HG02981 (cell line): ENCODE results near the gene CD44.

ENCODE experiments used
- ATAC-seq: cut with Tn5 transposase; IDR thresholded peaks from one replicate; pipeline ENCODE4 v1.9.1; 2021; ENCODE audit warnings: mild to moderate bottlenecking, moderate library complexity; ENCODE audit not compliant: unreplicated experiment

CD44 gene

GRCh38 chr11:35111161-35112055 lies 27.6 kb upstream of the CD44 start:
- no peak for ATAC-seq

GRCh38 chr11:35112056-35112845 lies 26.7 kb upstream of the CD44 start:
- ATAC-seq, result no peak

- ATAC-seq, result no peak
Observed at GRCh38 chr11:35112846-35113105, 26.2 kb upstream of the CD44 start.

GRCh38 chr11:35114906-35115687 lies 23.9 kb upstream of the CD44 start:
- ATAC-seq, result peak; percentile 45

- no peak for ATAC-seq
Observed at GRCh38 chr11:35115688-35116030, 23.3 kb upstream of the CD44 start.

GRCh38 chr11:35116245-35116644 lies 22.7 kb upstream of the CD44 start:
- ATAC-seq, result no peak

GRCh38 chr11:35116762-35117640 lies 22.0 kb upstream of the CD44 start:
- ATAC-seq, result no peak

GRCh38 chr11:35118906-35119305 lies 20.1 kb upstream of the CD44 start:
- ATAC-seq, result peak; percentile 74

GRCh38 chr11:35121326-35121865 lies 17.6 kb upstream of the CD44 start:
- ATAC-seq, result no peak

GRCh38 chr11:35122308-35122707 lies 16.7 kb upstream of the CD44 start:
- ATAC-seq, result no peak

- ATAC-seq, result peak; percentile 59
Observed at GRCh38 chr11:35126000-35126878, 12.7 kb upstream of the CD44 start.

GRCh38 chr11:35126879-35127581 lies 11.9 kb upstream of the CD44 start:
- no peak for ATAC-seq

- ATAC-seq, result no peak
Observed at GRCh38 chr11:35127619-35128018, 11.4 kb upstream of the CD44 start.

- no peak for ATAC-seq
Observed at GRCh38 chr11:35131094-35131493, 7.9 kb upstream of the CD44 start.

GRCh38 chr11:35131886-35132285 lies 7.1 kb upstream of the CD44 start:
- no peak for ATAC-seq

GRCh38 chr11:35133656-35134055 lies 5.3 kb upstream of the CD44 start:
- ATAC-seq, result no peak

- ATAC-seq, result no peak
Observed at GRCh38 chr11:35134403-35135148, 4.4 kb upstream of the CD44 start.

- no peak for ATAC-seq
Observed at GRCh38 chr11:35135222-35135621, 3.7 kb upstream of the CD44 start.
